ENCODE data around the gene SLC26A1.

SLC26A1 gene

GRCh38 chr4:998096-998691 lies 5.0 kb upstream of the SLC26A1 start:
- no peak for DNase-seq (ENCODE audit: low read depth)

- no peak for DNase-seq (ENCODE audit: low read depth)
These were observed 4.3 kb upstream of the SLC26A1 start for GRCh38 chr4:997375-998071.

- DNase-seq (ENCODE audit: low read depth) = no peak
These were observed 3.8 kb upstream of the SLC26A1 start for GRCh38 chr4:996997-997374.

GRCh38 chr4:996030-996996 lies 3.1 kb upstream of the SLC26A1 start:
- no peak for DNase-seq (ENCODE audit: low read depth)

- DNase-seq (ENCODE audit: low read depth) = no peak
These were observed 2.3 kb upstream of the SLC26A1 start for GRCh38 chr4:995311-996026.

GRCh38 chr4:992297-993110 lies 700 bp downstream of the SLC26A1 start:
- DNase-seq (ENCODE audit: low read depth) = no peak

GRCh38 chr4:991451-992296 lies 1.5 kb downstream of the SLC26A1 start:
- no peak for DNase-seq (ENCODE audit: low read depth)

GRCh38 chr4:990746-991367 lies 2.3 kb downstream of the SLC26A1 start:
- DNase-seq (ENCODE audit: low read depth) = no peak

GRCh38 chr4:989722-990471 lies 3.3 kb downstream of the SLC26A1 start:
- no peak for DNase-seq (ENCODE audit: low read depth)

GRCh38 chr4:988726-989721 lies 4.2 kb downstream of the SLC26A1 start:
- no peak for DNase-seq (ENCODE audit: low read depth)

GRCh38 chr4:987624-988513 lies 5.3 kb downstream of the SLC26A1 start:
- no peak for DNase-seq (ENCODE audit: low read depth)

GRCh38 chr4:986879-987623 lies 6.2 kb downstream of the SLC26A1 start, which contains the start of gene IDUA:
IDUA (plus strand) TSS chr4:987044; CDS start chr4:987085, 41 bp downstream.
- peak; percentile 74 for DNase-seq (ENCODE audit: low read depth)

- DNase-seq (ENCODE audit: low read depth) = no peak
These were observed 6.8 kb downstream of the SLC26A1 start for GRCh38 chr4:986428-986878.

- DNase-seq (ENCODE audit: low read depth) = no peak
These were observed 7.9 kb downstream of the SLC26A1 start for GRCh38 chr4:985123-985830.

- DNase-seq (ENCODE audit: low read depth) = no peak
These were observed 8.7 kb downstream of the SLC26A1 start for GRCh38 chr4:984336-985054.

Measured in CMK (cell line).